CD4-positive, alpha-beta T cell (primary cell): ENCODE results near the gene ATRNL1. TPM values are rescaled to one million over a fixed set of nuclear protein-coding genes. Genes with fewer than 3 reads are reported as not detected.

ENCODE experiments used
- ATAC-seq: fragments of 200-7000 bp; cut with Tn5 transposase; one replicate; pipeline ENCODE4 v1.10.0; 2022; ENCODE audit warnings: mild to moderate bottlenecking; ENCODE audit not compliant: poor library complexity
- CTCF ChIA-PET: fragments of 350-600 bp; sonication (Branson Sonifier 250); formaldehyde crosslinking; loops from one replicate; lab custom pipeline; 2021; ENCODE audit warnings: antibody characterized with exemption, inconsistent platforms; lab: Charles Lee
- POLR2A ChIA-PET: fragments of 350-600 bp; sonication (Branson Sonifier 250); formaldehyde crosslinking; loops from one replicate; lab custom pipeline; 2021; ENCODE audit warnings: antibody characterized with exemption, inconsistent platforms; lab: Charles Lee
- DNase-seq, 14 experiments: peaks; one replicate each; pipeline ENCODE4 v3.0.0-alpha.2; 2013 to 2020; ENCODE audit warnings: mixed read lengths in 2 of 14
- H3K27ac ChIP-seq, 2 donors: one replicate each; pipeline versions ENCODE4 v1.5.1 to v1.7.0; 2013; ENCODE audit warnings: low read length in 2 of 2, low read depth in 1 of 2, mild to moderate bottlenecking in 1 of 2
- H3K27me3 ChIP-seq, 2 experiments: 1 replicate in 1 of 2; 2 replicates in 1 of 2; pipeline versions ENCODE4 v1.6.1 to v1.7.0; 2013; ENCODE audit warnings: low read length in 2 of 2, control low read depth in 1 of 2, mild to moderate bottlenecking in 1 of 2, moderate library complexity in 1 of 2; ENCODE audit not compliant: insufficient read depth in 2 of 2, control insufficient read depth in 1 of 2
- H3K36me3 ChIP-seq: one replicate; pipeline ENCODE4 v1.6.1; 2013; ENCODE audit warnings: low read length, control low read depth; ENCODE audit not compliant: insufficient read depth
- H3K4me1 ChIP-seq: one replicate; pipeline ENCODE4 v1.6.1; 2013; ENCODE audit warnings: low read length, control low read depth; ENCODE audit not compliant: insufficient read depth
- H3K4me3 ChIP-seq: one replicate; pipeline ENCODE4 v1.5.1; 2013; ENCODE audit warnings: mild to moderate bottlenecking, low read length, moderate library complexity
- H3K9me3 ChIP-seq, 2 experiments: 1 replicate in 1 of 2; 2 replicates in 1 of 2; pipeline versions ENCODE4 v1.6.1 to v1.7.0; 2013; ENCODE audit warnings: low read length in 2 of 2, mild to moderate bottlenecking in 2 of 2, control low read depth in 1 of 2, moderate library complexity in 1 of 2; ENCODE audit not compliant: control insufficient read depth in 1 of 2, insufficient read depth in 1 of 2
- H3K27ac Mint-ChIP-seq: one replicate; pipeline ENCODE4 v1.8.0; 2020; ENCODE audit warnings: mixed read lengths
- H3K27me3 Mint-ChIP-seq: one replicate; pipeline ENCODE4 v1.8.0; 2021; ENCODE audit warnings: mixed read lengths
- H3K36me3 Mint-ChIP-seq: one replicate; pipeline ENCODE4 v1.8.0; 2021; ENCODE audit warnings: low read depth, mixed read lengths
- H3K4me1 Mint-ChIP-seq: one replicate; pipeline ENCODE4 v1.8.0; 2021; ENCODE audit warnings: low read depth, mixed read lengths
- H3K4me3 Mint-ChIP-seq: one replicate; pipeline ENCODE4 v1.8.0; 2020; ENCODE audit warnings: mild to moderate bottlenecking, mixed read lengths
- H3K9me3 Mint-ChIP-seq: one replicate; pipeline ENCODE4 v1.8.0; 2020; ENCODE audit warnings: mixed read lengths
- CTCF ChIP-seq: fragments of 200-600 bp; IDR thresholded peaks from one replicate; pipeline ENCODE4 v1.8.0; 2022; ENCODE audit warnings: antibody characterized with exemption, mild to moderate bottlenecking
- intact Hi-C, 2 experiments: fragments of 100-400 bp; cut with DNase I in 1 of 2; cut with micrococcal nuclease in 1 of 2; formaldehyde crosslinking; loops; one replicate each; pipeline versions ENCODE4 v1.15.1 to v1.9.0; 2023 to 2025; cut with DNase I, micrococcal nuclease
- total RNA-seq, 174 experiments: library from RNA in 2 of 174; stranded (reverse) in 2 of 174; gene quantifications; one replicate each; pipeline ENCODE4 v1.2.3 and lab custom pipeline; 2021 to 2026

Gene ATRNL1
- total RNA-seq, 2 experiments from 2014 or later = not detected

- no peak overlapping the region for H3K4me3 ChIP-seq
- H3K36me3 ChIP-seq = no peaks in the 10 kb centered on the region
- peaks cover 0 to 3% of the 10 kb centered on the region in 2 experiments for H3K9me3 ChIP-seq
- Mint-ChIP-seq H3K4me1 (no peaks in the 10 kb centered on the region), H3K27me3 (no peaks in the 10 kb centered on the region), H3K9me3 (no peaks in the 10 kb centered on the region), H3K4me3 (no peak overlapping the region), H3K27ac (no peak overlapping the region), H3K36me3 (no peaks in the 10 kb centered on the region)
- DNase-seq (no peak), ATAC-seq (no peak)
- H3K27ac ChIP-seq = no peak overlapping the region
- CTCF ChIA-PET = no interaction called here
- POLR2A ChIA-PET = no interaction called here
- H3K4me1 ChIP-seq = no peaks in the 10 kb centered on the region
- no peaks in the 10 kb centered on the region for H3K27me3 ChIP-seq
- no peak for TF ChIP-seq CTCF
- intact Hi-C loops = no loop called here
Observed at GRCh38 chr10:115654961-115655360, 561.8 kb downstream of the ATRNL1 start.

GRCh38 chr10:115657161-115657860, 564.1 kb downstream of the ATRNL1 start:
- no peaks in the 10 kb centered on the region for H3K36me3 ChIP-seq
- Mint-ChIP-seq H3K4me3 (no peak overlapping the region), H3K36me3 (no peaks in the 10 kb centered on the region), H3K4me1 (no peaks in the 10 kb centered on the region), H3K27ac (no peak overlapping the region), H3K9me3 (no peaks in the 10 kb centered on the region), H3K27me3 (no peaks in the 10 kb centered on the region)
- intact Hi-C loops = no loop called here
- no peaks in the 10 kb centered on the region for H3K27me3 ChIP-seq
- ChIA-PET POLR2A (no interaction called here), CTCF (no interaction called here)
- H3K4me1 ChIP-seq = no peaks in the 10 kb centered on the region
- DNase-seq = no peak
- no peak overlapping the region for H3K4me3 ChIP-seq
- TF ChIP-seq CTCF = no peak
- H3K9me3 ChIP-seq = peaks cover 0 to 3% of the 10 kb centered on the region in 2 experiments
- H3K27ac ChIP-seq = no peak overlapping the region
- ATAC-seq = no peak

GRCh38 chr10:115659616-115660015, 566.5 kb downstream of the ATRNL1 start:
- no peak overlapping the region for H3K27ac Mint-ChIP-seq
- DNase-seq (no peak), ATAC-seq (no peak)
- no peak overlapping the region for H3K27ac ChIP-seq
- H3K4me3 ChIP-seq = no peak overlapping the region
- CTCF ChIA-PET = no interaction called here
- TF ChIP-seq CTCF = no peak
- no peaks in the 10 kb centered on the region for H3K36me3 ChIP-seq
- intact Hi-C loops = no loop called here
- POLR2A ChIA-PET = no interaction called here
- H3K36me3 Mint-ChIP-seq = no peaks in the 10 kb centered on the region
- H3K4me1 Mint-ChIP-seq = no peaks in the 10 kb centered on the region
- no peaks in the 10 kb centered on the region for H3K27me3 ChIP-seq
- no peaks in the 10 kb centered on the region for H3K4me1 ChIP-seq
- H3K27me3 Mint-ChIP-seq = no peaks in the 10 kb centered on the region
- no peak overlapping the region for H3K4me3 Mint-ChIP-seq
- peaks cover 0 to 3% of the 10 kb centered on the region in 2 experiments for H3K9me3 ChIP-seq
- no peaks in the 10 kb centered on the region for H3K9me3 Mint-ChIP-seq
